SJCRH30 (cell line): ENCODE data around the gene CHEK2. TPM values are rescaled to one million over a fixed set of nuclear protein-coding genes. Genes with fewer than 3 reads are reported as not detected.

Source experiments
- DNase-seq, 2 experiments: peaks; one replicate each; pipeline ENCODE4 v3.0.0-alpha.2; 2015 to 2020
- H3K27ac ChIP-seq: fragments of 250-450 bp; sonication (Bioruptor Pico); 2 replicates; pipeline ENCODE4 v1.5.1; 2020; ENCODE audit warnings: mild to moderate bottlenecking, moderate library complexity
- H3K27me3 ChIP-seq: fragments of 250-450 bp; sonication (Bioruptor Pico); 2 replicates; pipeline ENCODE4 v1.5.1; 2020; ENCODE audit warnings: mild to moderate bottlenecking, moderate library complexity
- H3K36me3 ChIP-seq: fragments of 250-450 bp; sonication (Bioruptor Pico); 2 replicates; pipeline ENCODE4 v1.5.1; 2020; ENCODE audit warnings: mild to moderate bottlenecking, moderate library complexity
- H3K4me1 ChIP-seq: fragments of 250-450 bp; sonication (Bioruptor Pico); 2 replicates; pipeline ENCODE4 v1.5.1; 2020; ENCODE audit warnings: mild to moderate bottlenecking, moderate library complexity
- H3K4me3 ChIP-seq: fragments of 250-450 bp; sonication (Bioruptor Pico); 2 replicates; pipeline ENCODE4 v1.5.1; 2020; ENCODE audit warnings: mild to moderate bottlenecking, moderate library complexity
- H3K9me3 ChIP-seq: fragments of 250-450 bp; sonication (Bioruptor Pico); replicated peaks from 2 replicates; pipeline ENCODE4 v1.5.1; 2020; ENCODE audit warnings: mild to moderate bottlenecking, moderate library complexity
- total RNA-seq: library from RNA; depleted of rRNA; stranded (reverse); fragments of >200 nt; shearing (Covaris generic); gene quantifications from 2 replicates; pipeline ENCODE4 v1.2.3, GENCODE V29; 2014; rRNA removed

Gene CHEK2
- total RNA-seq, 1 experiment from 2014 or later, result 43.2 TPM

- no peak overlapping the region for H3K27ac ChIP-seq
- no peaks in the 10 kb centered on the region for H3K9me3 ChIP-seq
- DNase-seq, result no peak
- no peaks in the 10 kb centered on the region for H3K4me1 ChIP-seq
- H3K4me3 ChIP-seq, result no peak overlapping the region
- no peaks in the 10 kb centered on the region for H3K27me3 ChIP-seq
- H3K36me3 ChIP-seq, result no peaks in the 10 kb centered on the region
Observed at GRCh38 chr22:28639321-28639720, 102.3 kb downstream of the CHEK2 start.

Other genes starting within 250 kb of the CHEK2 start
- 12.8 and 13.2 TPM in 2 replicates for gene TTC28, start 62.0 kb downstream of the CHEK2 start, total RNA-seq
- gene HSCB, start 219 bp upstream of the CHEK2 start, total RNA-seq, result 10.0 and 10.3 TPM in 2 replicates
- gene CCDC117, start 30.9 kb upstream of the CHEK2 start, total RNA-seq, result 43.9 and 44.7 TPM in 2 replicates
- gene XBP1, start 58.7 kb upstream of the CHEK2 start, total RNA-seq, result 71.6 and 80.2 TPM in 2 replicates
- 9.1 and 9.7 TPM in 2 replicates for gene ZNRF3, start 141.8 kb upstream of the CHEK2 start, total RNA-seq